AML-193 (cell line): Measurements from ENCODE around the gene UTP20.

Experiments
- DNase-seq, 2 experiments: peaks; one replicate each; lab custom pipeline; 2025; lab: John Stamatoyannopoulos, UW

Gene UTP20

DNA sequence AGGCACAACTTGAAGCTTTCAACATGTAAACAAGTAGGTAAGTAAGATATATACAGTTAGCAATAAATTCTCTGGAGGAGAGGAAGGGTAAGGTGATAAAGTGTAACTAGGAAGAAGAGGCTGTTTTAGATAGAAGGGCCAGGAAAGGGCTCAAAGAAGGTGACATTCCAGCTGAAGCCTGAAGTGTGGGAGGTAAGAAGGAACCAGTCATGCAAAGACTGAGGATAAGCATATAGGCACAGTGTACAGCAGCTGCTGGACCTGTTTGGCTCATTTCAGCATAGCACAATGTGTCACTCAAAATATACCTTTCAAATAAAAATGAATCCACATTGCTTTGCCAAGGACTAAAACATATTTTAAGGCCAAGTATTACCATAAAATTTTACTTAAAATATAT lies 156.2 kb downstream of the UTP20 start:
- DNase-seq = no peak
